ENCODE results near the gene RASD1. TPM values are rescaled to one million over a fixed set of nuclear protein-coding genes. Genes with fewer than 3 reads are reported as not detected.

The RASD1 gene
- total and polyA plus RNA-seq, 2 experiments from 2014 or later = 1.2 to 2.2 TPM

- Histone ChIP-seq H3K4me2 (ENCODE audit: unreplicated experiment) (no peak overlapping the region), H3K27me3 (replicated peaks; ENCODE audit: insufficient read depth) (no peaks in the 10 kb centered on the region), H3K4me1 (ENCODE audit: insufficient read depth) (no peaks in the 10 kb centered on the region), H3K36me3 (ENCODE audit: low read depth) (no peaks in the 10 kb centered on the region), H3K9me3 (ENCODE audit: low read depth) (no peaks in the 10 kb centered on the region), H3K9ac (no peak overlapping the region), H2AFZ (no peak overlapping the region), H3K79me2 (ENCODE audit: insufficient read depth) (no peaks in the 10 kb centered on the region), H3K9me2 (ENCODE audit: insufficient read depth) (no peaks in the 10 kb centered on the region), H3K4me3 (no peak overlapping the region), H3K27ac (no peak overlapping the region), H4K20me1 (ENCODE audit: insufficient read depth) (no peaks in the 10 kb centered on the region), H3F3A (ENCODE audit: insufficient read depth) (no peaks in the 10 kb centered on the region)
- in situ Hi-C loops (cut with MboI) = no loop called here
- 90 to 93% methylated on average over 9 to 11 of the region's 11 CpGs for WGBS, 2 experiments (ENCODE audit: low coverage in 1 of 2, low lambda C conversion rate in 2 of 2, missing lambda C conversion rate in 2 of 2)
- DNase-seq = no peak
- TF ChIP-seq EZH2phosphoT487 (IDR thresholded peaks at IDR 0.05; ENCODE audit: insufficient read depth, low read depth) (no peak), EZH2 (IDR thresholded peaks at IDR 0.05; ENCODE audit: insufficient read depth, poor library complexity, severe bottlenecking) (no peak)
Measured at GRCh38 chr17:17508019-17508535, 11.9 kb upstream of the RASD1 start.

GRCh38 chr17:17507465-17508011 is 11.3 kb upstream of the RASD1 start:
- no peak overlapping the region for H3K4me2 ChIP-seq (ENCODE audit: unreplicated experiment)
- no peaks in the 10 kb centered on the region for H3K36me3 ChIP-seq (ENCODE audit: low read depth)
- H3F3A ChIP-seq (ENCODE audit: insufficient read depth) = no peaks in the 10 kb centered on the region
- H3K9me3 ChIP-seq (ENCODE audit: low read depth) = no peaks in the 10 kb centered on the region
- no peak for DNase-seq
- no peak overlapping the region for H2AFZ ChIP-seq
- H3K27ac ChIP-seq = no peak overlapping the region
- H3K79me2 ChIP-seq (ENCODE audit: insufficient read depth) = no peaks in the 10 kb centered on the region
- no peak overlapping the region for H3K9ac ChIP-seq
- no peaks in the 10 kb centered on the region for H3K27me3 ChIP-seq (replicated peaks; ENCODE audit: insufficient read depth)
- no peaks in the 10 kb centered on the region for H3K9me2 ChIP-seq (ENCODE audit: insufficient read depth)
- in situ Hi-C loops (cut with MboI) = no loop called here
- no peaks in the 10 kb centered on the region for H3K4me1 ChIP-seq (ENCODE audit: insufficient read depth)
- H4K20me1 ChIP-seq (ENCODE audit: insufficient read depth) = no peaks in the 10 kb centered on the region
- no peak for TF ChIP-seq EZH2 (IDR thresholded peaks at IDR 0.05; ENCODE audit: insufficient read depth, poor library complexity, severe bottlenecking)
- no peak for TF ChIP-seq EZH2phosphoT487 (IDR thresholded peaks at IDR 0.05; ENCODE audit: insufficient read depth, low read depth)
- WGBS, 2 experiments (ENCODE audit: low coverage in 1 of 2, low lambda C conversion rate in 2 of 2, missing lambda C conversion rate in 2 of 2) = 83 to 85% methylated on average over 14 to 15 of the region's 16 CpGs
- no peak overlapping the region for H3K4me3 ChIP-seq

GRCh38 chr17:17506893-17507464 is 10.8 kb upstream of the RASD1 start:
- Histone ChIP-seq H3K36me3 (ENCODE audit: low read depth) (no peaks in the 10 kb centered on the region), H3K4me3 (no peak overlapping the region), H3F3A (ENCODE audit: insufficient read depth) (no peaks in the 10 kb centered on the region), H3K79me2 (ENCODE audit: insufficient read depth) (no peaks in the 10 kb centered on the region), H2AFZ (no peak overlapping the region), H3K9me2 (ENCODE audit: insufficient read depth) (no peaks in the 10 kb centered on the region), H3K27me3 (replicated peaks; ENCODE audit: insufficient read depth) (no peaks in the 10 kb centered on the region), H3K4me2 (ENCODE audit: unreplicated experiment) (no peak overlapping the region), H3K4me1 (ENCODE audit: insufficient read depth) (no peaks in the 10 kb centered on the region), H3K9ac (no peak overlapping the region), H3K27ac (no peak overlapping the region), H3K9me3 (ENCODE audit: low read depth) (no peaks in the 10 kb centered on the region), H4K20me1 (ENCODE audit: insufficient read depth) (no peaks in the 10 kb centered on the region)
- TF ChIP-seq EZH2 (IDR thresholded peaks at IDR 0.05; ENCODE audit: insufficient read depth, poor library complexity, severe bottlenecking) (no peak), EZH2phosphoT487 (IDR thresholded peaks at IDR 0.05; ENCODE audit: insufficient read depth, low read depth) (no peak)
- no peak for DNase-seq
- in situ Hi-C loops (cut with MboI) = no loop called here
- 85 to 86% methylated on average over 15 to 17 of the region's 17 CpGs for WGBS, 2 experiments (ENCODE audit: low coverage in 1 of 2, low lambda C conversion rate in 2 of 2, missing lambda C conversion rate in 2 of 2)

GRCh38 chr17:17506181-17506741 is 10.1 kb upstream of the RASD1 start:
- Histone ChIP-seq H3K9ac (no peak overlapping the region), H4K20me1 (ENCODE audit: insufficient read depth) (no peaks in the 10 kb centered on the region), H3K36me3 (ENCODE audit: low read depth) (no peaks in the 10 kb centered on the region), H3K27ac (no peak overlapping the region), H3F3A (ENCODE audit: insufficient read depth) (no peaks in the 10 kb centered on the region), H3K9me3 (ENCODE audit: low read depth) (no peaks in the 10 kb centered on the region), H3K4me2 (ENCODE audit: unreplicated experiment) (no peak overlapping the region), H3K4me1 (ENCODE audit: insufficient read depth) (no peaks in the 10 kb centered on the region), H3K9me2 (ENCODE audit: insufficient read depth) (no peaks in the 10 kb centered on the region), H3K27me3 (replicated peaks; ENCODE audit: insufficient read depth) (no peaks in the 10 kb centered on the region), H2AFZ (no peak overlapping the region), H3K4me3 (no peak overlapping the region), H3K79me2 (ENCODE audit: insufficient read depth) (no peaks in the 10 kb centered on the region)
- in situ Hi-C loops (cut with MboI) = no loop called here
- TF ChIP-seq EZH2 (IDR thresholded peaks at IDR 0.05; ENCODE audit: insufficient read depth, poor library complexity, severe bottlenecking) (no peak), EZH2phosphoT487 (IDR thresholded peaks at IDR 0.05; ENCODE audit: insufficient read depth, low read depth) (no peak)
- DNase-seq = no peak
- 71 to 76% methylated on average over 20 to 21 of the region's 22 CpGs for WGBS, 2 experiments (ENCODE audit: low coverage in 1 of 2, low lambda C conversion rate in 2 of 2, missing lambda C conversion rate in 2 of 2)
